ENCODE results near the gene LRP1B. TPM values are rescaled to one million over a fixed set of nuclear protein-coding genes. Genes with fewer than 3 reads are reported as not detected.

Gene LRP1B
- total and polyA plus RNA-seq, 5 donors from 2014 or later, result not detected

DNA sequence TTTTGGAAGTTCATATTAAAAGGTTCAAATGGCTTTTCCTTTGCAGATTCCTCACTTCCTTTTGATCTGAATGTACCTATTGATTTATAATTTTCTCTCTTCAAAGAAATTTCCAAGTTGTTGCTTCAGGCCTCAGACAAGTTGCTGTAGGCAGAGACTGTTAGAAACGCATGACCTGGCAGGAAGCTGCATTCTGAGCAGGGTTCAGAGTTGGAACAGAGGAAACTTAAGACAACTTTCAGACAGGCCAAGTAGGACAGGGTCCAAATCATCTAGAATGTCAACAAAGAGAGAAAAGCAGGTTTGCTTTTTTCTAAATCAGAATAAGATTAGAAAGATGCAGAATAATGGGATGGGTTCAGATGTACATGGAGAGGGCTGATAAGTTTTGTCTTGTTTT lies 416.3 kb downstream of the LRP1B start:
- Mint-ChIP-seq H3K4me3 (no peak overlapping the region), H3K27ac (no peak overlapping the region), H3K27me3 (no peaks in the 10 kb centered on the region), H3K9me3 (peaks cover 4 to 15% (median 8%) of the 10 kb centered on the region in 7 donors), H3K36me3 (no peaks in the 10 kb centered on the region), H3K4me1 (no peaks in the 10 kb centered on the region)
- DNase-seq (no peak), ATAC-seq (ENCODE audit: low read depth in 2 of 2) (no peak)
- Histone ChIP-seq H3K36me3 (ENCODE audit: control insufficient read depth, insufficient read depth, low read length) (no peaks in the 10 kb centered on the region), H3K27ac (ENCODE audit: insufficient read depth, low read length, poor library complexity, severe bottlenecking) (no peak overlapping the region), H3K4me1 (ENCODE audit: control insufficient read depth, insufficient read depth, low read length, poor library complexity, severe bottlenecking) (no peaks in the 10 kb centered on the region), H3K9me3 (ENCODE audit: control insufficient read depth in 2 of 2, low read length in 2 of 2) (no peaks in the 10 kb centered on the region), H3K27me3 (ENCODE audit: control insufficient read depth, insufficient read depth, low read length) (no peaks in the 10 kb centered on the region), H3K4me3 (ENCODE audit: low read depth, low read length) (no peak overlapping the region)

DNA sequence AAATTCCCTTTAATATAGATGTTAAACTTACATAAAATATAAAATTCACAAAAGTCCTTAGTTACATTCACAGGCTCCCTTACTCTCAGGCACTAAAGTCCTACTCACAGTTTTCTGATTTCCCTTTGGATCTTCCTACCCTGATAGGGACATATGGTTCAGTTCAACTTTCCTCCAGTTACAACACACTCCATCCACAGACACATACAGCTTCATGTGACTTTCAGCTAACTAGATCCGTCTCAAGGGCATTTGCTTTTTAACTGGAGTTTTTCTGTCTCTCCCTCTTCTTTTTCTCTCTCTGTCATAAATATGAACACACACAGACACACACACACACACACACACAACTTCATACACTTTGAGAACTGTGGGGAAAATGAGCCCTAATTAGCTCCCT lies 419.2 kb downstream of the LRP1B start:
- Mint-ChIP-seq H3K27ac (no peak overlapping the region), H3K36me3 (no peaks in the 10 kb centered on the region), H3K4me3 (no peak overlapping the region), H3K4me1 (no peaks in the 10 kb centered on the region), H3K27me3 (no peaks in the 10 kb centered on the region), H3K9me3 (peaks cover 3 to 9% (median 5%) of the 10 kb centered on the region in 7 donors)
- no peak overlapping the region for H3K4me3 ChIP-seq (ENCODE audit: low read depth, low read length)
- no peak overlapping the region for H3K27ac ChIP-seq (ENCODE audit: insufficient read depth, low read length, poor library complexity, severe bottlenecking)
- no peaks in the 10 kb centered on the region for H3K4me1 ChIP-seq (ENCODE audit: control insufficient read depth, insufficient read depth, low read length, poor library complexity, severe bottlenecking)
- ATAC-seq (ENCODE audit: low read depth in 2 of 2) (no peak), DNase-seq (no peak)
- no peaks in the 10 kb centered on the region for H3K27me3 ChIP-seq (ENCODE audit: control insufficient read depth, insufficient read depth, low read length)
- H3K36me3 ChIP-seq (ENCODE audit: control insufficient read depth, insufficient read depth, low read length), result no peaks in the 10 kb centered on the region
- no peaks in the 10 kb centered on the region for H3K9me3 ChIP-seq (ENCODE audit: control insufficient read depth in 2 of 2, low read length in 2 of 2)

DNA sequence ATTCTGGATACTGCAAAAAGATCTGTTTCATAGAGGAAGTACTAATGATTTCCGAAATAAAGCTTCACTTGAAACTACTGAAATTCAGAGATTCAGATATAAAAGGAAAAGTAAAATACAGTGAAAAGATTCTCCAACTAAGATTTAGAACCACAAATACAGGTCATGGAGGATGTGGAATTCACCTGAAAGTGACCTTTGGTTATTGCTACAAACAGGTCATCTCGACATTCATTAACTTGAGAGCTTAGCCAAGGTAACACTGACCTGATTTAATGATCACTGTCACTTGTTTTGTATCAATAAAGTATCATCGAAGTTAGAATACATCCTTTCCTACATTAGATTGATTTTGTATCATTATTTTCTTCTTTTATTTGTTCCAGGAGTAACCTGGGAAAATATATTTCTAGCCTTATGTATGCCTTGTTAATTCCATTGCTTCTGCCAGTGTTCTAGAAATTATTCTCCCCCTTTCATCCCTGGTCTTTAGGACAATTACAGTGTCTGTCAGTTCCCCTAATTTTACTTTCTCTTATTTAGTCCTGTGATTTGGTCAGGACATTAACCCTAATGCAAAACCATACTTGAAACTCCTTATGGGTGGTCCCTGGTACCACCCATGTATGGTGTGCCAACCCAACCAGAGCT lies 420.1 kb downstream of the LRP1B start:
- no peaks in the 10 kb centered on the region for H3K27me3 ChIP-seq (ENCODE audit: control insufficient read depth, insufficient read depth, low read length)
- Mint-ChIP-seq H3K27me3 (no peaks in the 10 kb centered on the region), H3K4me1 (no peaks in the 10 kb centered on the region), H3K4me3 (no peak overlapping the region), H3K36me3 (no peaks in the 10 kb centered on the region), H3K9me3 (peaks cover 2 to 12% (median 6%) of the 10 kb centered on the region in 7 donors), H3K27ac (no peak overlapping the region)
- no peaks in the 10 kb centered on the region for H3K36me3 ChIP-seq (ENCODE audit: control insufficient read depth, insufficient read depth, low read length)
- no peak overlapping the region for H3K27ac ChIP-seq (ENCODE audit: insufficient read depth, low read length, poor library complexity, severe bottlenecking)
- ATAC-seq (ENCODE audit: low read depth in 2 of 2), result no peak
- H3K4me1 ChIP-seq (ENCODE audit: control insufficient read depth, insufficient read depth, low read length, poor library complexity, severe bottlenecking), result no peaks in the 10 kb centered on the region
- H3K4me3 ChIP-seq (ENCODE audit: low read depth, low read length), result no peak overlapping the region
- H3K9me3 ChIP-seq (ENCODE audit: control insufficient read depth in 2 of 2, low read length in 2 of 2), result peaks cover 0 to 4% of the 10 kb centered on the region in 2 experiments
- DNase-seq, result no peak

DNA sequence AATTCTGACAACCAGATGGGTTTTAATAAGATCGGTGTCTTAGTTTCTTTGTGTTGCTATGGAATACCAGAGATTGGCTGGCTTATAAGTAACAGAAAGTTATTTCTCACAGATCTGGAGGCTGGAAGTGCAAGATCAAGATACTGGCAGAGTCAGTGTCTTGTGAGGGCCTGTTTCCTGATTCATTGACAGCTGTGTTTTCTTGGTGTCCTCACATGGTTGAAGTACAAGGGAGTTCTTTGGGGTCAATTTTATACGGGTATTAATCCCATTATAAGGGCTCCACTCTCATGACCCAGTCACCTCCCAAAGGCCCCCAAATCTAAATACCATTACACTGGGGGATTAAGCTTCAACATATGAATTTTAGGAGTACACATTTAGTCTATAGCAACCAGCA lies 421.1 kb downstream of the LRP1B start:
- no peaks in the 10 kb centered on the region for H3K4me1 Mint-ChIP-seq
- Histone ChIP-seq H3K27me3 (ENCODE audit: control insufficient read depth, insufficient read depth, low read length) (no peaks in the 10 kb centered on the region), H3K4me1 (ENCODE audit: control insufficient read depth, insufficient read depth, low read length, poor library complexity, severe bottlenecking) (no peaks in the 10 kb centered on the region), H3K9me3 (ENCODE audit: control insufficient read depth in 2 of 2, low read length in 2 of 2) (peaks cover 0 to 4% of the 10 kb centered on the region in 2 experiments), H3K27ac (ENCODE audit: insufficient read depth, low read length, poor library complexity, severe bottlenecking) (no peak overlapping the region), H3K36me3 (ENCODE audit: control insufficient read depth, insufficient read depth, low read length) (no peaks in the 10 kb centered on the region), H3K4me3 (ENCODE audit: low read depth, low read length) (no peak overlapping the region)
- no peak for DNase-seq
- no peak overlapping the region for H3K4me3 Mint-ChIP-seq
- peaks cover 2 to 12% (median 6%) of the 10 kb centered on the region in 7 donors for H3K9me3 Mint-ChIP-seq
- no peak for ATAC-seq (ENCODE audit: low read depth in 2 of 2)
- no peak overlapping the region for H3K27ac Mint-ChIP-seq
- no peaks in the 10 kb centered on the region for H3K36me3 Mint-ChIP-seq
- H3K27me3 Mint-ChIP-seq, result no peaks in the 10 kb centered on the region

DNA sequence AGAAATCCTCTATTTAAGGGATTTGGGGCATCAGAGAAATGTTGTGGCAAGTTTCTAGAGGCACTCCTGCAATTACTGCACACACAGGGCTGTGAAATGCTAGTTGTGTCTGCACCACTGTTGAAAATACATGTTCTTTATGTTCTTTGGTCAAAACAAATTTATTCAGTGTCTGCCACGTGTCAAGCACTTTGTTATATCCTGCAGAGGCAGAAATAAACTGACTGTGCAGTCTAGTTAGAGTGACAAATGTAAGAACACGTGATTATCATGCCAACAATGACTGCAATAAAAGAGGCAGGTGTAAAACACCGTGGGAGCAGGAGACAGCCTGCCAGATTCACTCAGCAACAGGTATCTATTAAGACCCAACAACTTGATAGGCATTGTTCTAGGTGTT lies 423.3 kb downstream of the LRP1B start:
- Mint-ChIP-seq H3K4me3 (no peak overlapping the region), H3K27ac (no peak overlapping the region), H3K9me3 (peaks cover 0 to 13% (median 7%) of the 10 kb centered on the region in 7 donors), H3K27me3 (no peaks in the 10 kb centered on the region), H3K36me3 (no peaks in the 10 kb centered on the region), H3K4me1 (no peaks in the 10 kb centered on the region)
- ATAC-seq (ENCODE audit: low read depth in 2 of 2) (no peak), DNase-seq (no peak)
- Histone ChIP-seq H3K27ac (ENCODE audit: insufficient read depth, low read length, poor library complexity, severe bottlenecking) (no peak overlapping the region), H3K27me3 (ENCODE audit: control insufficient read depth, insufficient read depth, low read length) (no peaks in the 10 kb centered on the region), H3K4me3 (ENCODE audit: low read depth, low read length) (no peak overlapping the region), H3K36me3 (ENCODE audit: control insufficient read depth, insufficient read depth, low read length) (no peaks in the 10 kb centered on the region), H3K4me1 (ENCODE audit: control insufficient read depth, insufficient read depth, low read length, poor library complexity, severe bottlenecking) (no peaks in the 10 kb centered on the region), H3K9me3 (ENCODE audit: control insufficient read depth in 2 of 2, low read length in 2 of 2) (peaks cover 0 to 4% of the 10 kb centered on the region in 2 experiments)

DNA sequence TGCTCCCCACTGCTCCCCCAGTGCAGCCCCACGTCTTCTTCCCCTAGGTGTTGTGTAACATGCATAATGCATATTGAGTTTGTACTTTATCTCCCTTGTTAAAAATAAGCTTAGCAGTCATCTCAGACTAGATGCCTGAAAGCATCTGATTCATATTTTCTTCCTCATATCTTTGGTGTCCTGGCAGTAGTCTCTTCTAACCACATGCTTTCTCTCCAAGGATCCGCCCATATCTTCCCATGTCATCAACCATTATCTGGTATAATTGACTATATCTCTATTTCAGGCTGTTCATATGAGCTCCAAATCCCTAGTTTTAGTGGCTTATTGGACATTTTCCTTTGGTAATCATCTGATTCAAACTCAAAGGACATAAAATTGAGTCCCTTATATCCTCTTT lies 426.3 kb downstream of the LRP1B start:
- H3K36me3 ChIP-seq (ENCODE audit: control insufficient read depth, insufficient read depth, low read length), result no peaks in the 10 kb centered on the region

DNA sequence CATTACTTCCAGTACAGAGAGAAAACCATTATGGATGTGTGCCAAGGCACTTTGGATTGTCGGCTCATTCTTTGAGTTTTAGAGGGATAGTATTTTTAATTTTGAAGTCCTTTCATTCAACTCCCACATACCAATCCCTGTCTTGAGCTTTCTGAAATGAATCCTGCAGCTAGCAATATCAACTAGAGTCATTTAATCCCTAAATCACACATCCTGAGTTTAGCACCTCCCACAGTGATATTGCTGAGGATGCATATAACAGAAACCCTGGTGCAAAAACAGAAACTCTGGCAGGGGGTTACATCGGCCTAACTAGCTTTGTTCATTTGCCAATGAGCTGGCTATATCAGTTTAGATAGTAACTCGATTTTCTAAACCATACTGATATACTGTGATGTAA lies 427.3 kb downstream of the LRP1B start:
- Mint-ChIP-seq H3K36me3 (no peaks in the 10 kb centered on the region), H3K4me3 (no peak overlapping the region), H3K4me1 (no peaks in the 10 kb centered on the region), H3K9me3 (peaks cover 0 to 19% (median 12%) of the 10 kb centered on the region in 7 donors), H3K27ac (no peak overlapping the region), H3K27me3 (no peaks in the 10 kb centered on the region)
- Histone ChIP-seq H3K4me3 (ENCODE audit: low read depth, low read length) (no peak overlapping the region), H3K9me3 (ENCODE audit: control insufficient read depth in 2 of 2, low read length in 2 of 2) (peaks cover 0 to 4% of the 10 kb centered on the region in 2 experiments), H3K27ac (ENCODE audit: insufficient read depth, low read length, poor library complexity, severe bottlenecking) (no peak overlapping the region), H3K36me3 (ENCODE audit: control insufficient read depth, insufficient read depth, low read length) (no peaks in the 10 kb centered on the region), H3K4me1 (ENCODE audit: control insufficient read depth, insufficient read depth, low read length, poor library complexity, severe bottlenecking) (no peaks in the 10 kb centered on the region), H3K27me3 (ENCODE audit: control insufficient read depth, insufficient read depth, low read length) (no peaks in the 10 kb centered on the region)
- DNase-seq (no peak), ATAC-seq (ENCODE audit: low read depth in 2 of 2) (no peak)

More for the DNA sequence above, 426.3 kb downstream of the LRP1B start:
- no peak for DNase-seq
- H3K9me3 Mint-ChIP-seq, result peaks cover 0 to 19% (median 12%) of the 10 kb centered on the region in 7 donors
- no peak for ATAC-seq (ENCODE audit: low read depth in 2 of 2)
- Histone ChIP-seq H3K27ac (ENCODE audit: insufficient read depth, low read length, poor library complexity, severe bottlenecking) (no peak overlapping the region), H3K27me3 (ENCODE audit: control insufficient read depth, insufficient read depth, low read length) (no peaks in the 10 kb centered on the region), H3K4me3 (ENCODE audit: low read depth, low read length) (no peak overlapping the region), H3K9me3 (ENCODE audit: control insufficient read depth in 2 of 2, low read length in 2 of 2) (peaks cover 0 to 4% of the 10 kb centered on the region in 2 experiments), H3K4me1 (ENCODE audit: control insufficient read depth, insufficient read depth, low read length, poor library complexity, severe bottlenecking) (no peaks in the 10 kb centered on the region)
- no peaks in the 10 kb centered on the region for H3K4me1 Mint-ChIP-seq
- H3K27ac Mint-ChIP-seq, result no peak overlapping the region
- H3K27me3 Mint-ChIP-seq, result no peaks in the 10 kb centered on the region
- H3K36me3 Mint-ChIP-seq, result no peaks in the 10 kb centered on the region
- no peak overlapping the region for H3K4me3 Mint-ChIP-seq

DNA sequence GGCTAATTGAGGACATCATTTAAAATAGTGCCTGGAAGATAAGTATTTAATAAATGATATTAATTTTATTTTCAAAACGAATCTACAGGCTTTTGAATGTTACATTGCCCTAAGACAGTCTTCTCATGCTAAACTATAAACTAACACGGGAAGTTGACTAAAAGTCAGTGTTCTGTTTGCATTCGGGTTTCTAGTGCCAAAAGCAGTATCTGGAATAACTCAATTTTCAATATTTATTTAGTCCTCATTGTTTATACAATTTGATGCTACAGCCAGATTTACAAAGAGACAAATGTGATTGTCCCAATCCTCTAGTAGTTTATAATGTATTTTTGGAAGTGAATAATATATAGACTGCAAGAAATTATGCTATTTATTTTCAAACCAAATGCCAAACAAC lies 429.2 kb downstream of the LRP1B start:
- H3K9me3 Mint-ChIP-seq, result peaks cover 0 to 19% (median 11%) of the 10 kb centered on the region in 7 donors
- Histone ChIP-seq H3K9me3 (ENCODE audit: control insufficient read depth in 2 of 2, low read length in 2 of 2) (peaks cover 0 to 4% of the 10 kb centered on the region in 2 experiments), H3K4me1 (ENCODE audit: control insufficient read depth, insufficient read depth, low read length, poor library complexity, severe bottlenecking) (no peaks in the 10 kb centered on the region), H3K4me3 (ENCODE audit: low read depth, low read length) (no peak overlapping the region), H3K27ac (ENCODE audit: insufficient read depth, low read length, poor library complexity, severe bottlenecking) (no peak overlapping the region), H3K36me3 (ENCODE audit: control insufficient read depth, insufficient read depth, low read length) (no peaks in the 10 kb centered on the region), H3K27me3 (ENCODE audit: control insufficient read depth, insufficient read depth, low read length) (no peaks in the 10 kb centered on the region)
- H3K4me3 Mint-ChIP-seq, result no peak overlapping the region
- no peaks in the 10 kb centered on the region for H3K36me3 Mint-ChIP-seq
- no peaks in the 10 kb centered on the region for H3K4me1 Mint-ChIP-seq
- DNase-seq, result no peak
- no peaks in the 10 kb centered on the region for H3K27me3 Mint-ChIP-seq
- H3K27ac Mint-ChIP-seq, result no peak overlapping the region
- no peak for ATAC-seq (ENCODE audit: low read depth in 2 of 2)

Data from CD4-positive, CD25-positive, alpha-beta regulatory T cell (primary cell).